ENCODE data around the gene SLC30A1.

DNA sequence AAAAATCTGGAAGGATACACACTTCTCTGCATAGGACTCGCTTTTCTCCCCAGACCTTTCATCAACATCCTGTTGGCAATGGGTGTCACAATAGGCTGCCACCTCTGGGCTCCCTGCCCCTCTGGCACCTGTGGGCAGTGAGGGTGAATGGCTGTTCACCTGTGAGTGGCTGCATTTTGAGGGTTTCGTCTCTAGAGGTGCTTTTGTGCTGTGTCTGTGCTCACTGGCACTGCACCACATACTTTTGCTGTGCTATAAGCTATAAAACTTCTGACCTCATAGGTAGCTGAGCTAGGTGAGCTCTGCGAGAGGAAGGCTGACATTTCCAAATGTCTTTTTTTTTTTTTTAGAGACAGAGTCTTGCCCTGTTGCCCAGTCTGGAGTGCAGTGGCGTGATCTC lies 35.9 kb downstream of the SLC30A1 start:
- no peak for TF ChIP-seq POLR2AphosphoS2 (IDR thresholded peaks at IDR 0.05; ENCODE audit: low read depth, low read length)
- no peak for TF ChIP-seq EZH2 (IDR thresholded peaks at IDR 0.05; ENCODE audit: borderline replicate concordance, control insufficient read depth, low read depth, low read length)
- no peak for TF ChIP-seq HDAC2 (IDR thresholded peaks at IDR 0.05)
- TF ChIP-seq CHD1 (IDR thresholded peaks at IDR 0.05; ENCODE audit: low read depth, low read length) = no peak
- TF ChIP-seq CBX3 (IDR thresholded peaks at IDR 0.05; ENCODE audit: borderline replicate concordance, low read depth) = no peak
- no peak for TF ChIP-seq CTCF (IDR thresholded peaks at IDR 0.05 in 2 of 3, conservative IDR thresholded peaks at IDR 0.05 in 1 of 3; ENCODE audit: control insufficient read depth in 2 of 3, extremely low read depth in 1 of 3, insufficient read depth in 1 of 3, low read depth in 3 of 3, low read length in 3 of 3)
- no peak for TF ChIP-seq ZBTB11 (CRISPR knock-in tag; IDR thresholded peaks at IDR 0.05)
- TF ChIP-seq JUND (IDR thresholded peaks at IDR 0.05; ENCODE audit: low read depth, low read length) = no peak
- no peak for TF ChIP-seq RBBP5 (conservative IDR thresholded peaks at IDR 0.05)
- TF ChIP-seq POLR2A (IDR thresholded peaks at IDR 0.05; ENCODE audit: low read depth, low read length) = no peak
- TF ChIP-seq SREBF1 (IDR thresholded peaks at IDR 0.05; ENCODE audit: low read length) = no peak
- no peak for TF ChIP-seq SMC3 (IDR thresholded peaks at IDR 0.05; ENCODE audit: borderline replicate concordance, low read length)
- TF ChIP-seq ETV6 (conservative IDR thresholded peaks at IDR 0.05 in 1 of 2, IDR thresholded peaks at IDR 0.05 in 1 of 2; ENCODE audit: borderline replicate concordance in 1 of 2, low read depth in 1 of 2) = no peak
- TF ChIP-seq ATF2 (IDR thresholded peaks at IDR 0.05; ENCODE audit: low read length) = no peak
